Stimulated activated CD4-positive, alpha-beta T cell treated with anti-CD3 and anti-CD28 coated beads, Interleukin-1b, Interleukin-23, amount 100 ng/mL, for 4 hours (primary cell): ENCODE data around the gene TIMM8A.
"Not testable (repeated sequence)": the region's sequence is repeated elsewhere in the genome, so short reads cannot be mapped to it uniquely, and the experiment has no call there.

Experiments used
- DNase-seq, 2 donors: peaks; one replicate each; pipeline ENCODE4 v3.0.0-alpha.2; 2020; ENCODE audit warnings: low read depth in 2 of 2

TIMM8A gene

DNA sequence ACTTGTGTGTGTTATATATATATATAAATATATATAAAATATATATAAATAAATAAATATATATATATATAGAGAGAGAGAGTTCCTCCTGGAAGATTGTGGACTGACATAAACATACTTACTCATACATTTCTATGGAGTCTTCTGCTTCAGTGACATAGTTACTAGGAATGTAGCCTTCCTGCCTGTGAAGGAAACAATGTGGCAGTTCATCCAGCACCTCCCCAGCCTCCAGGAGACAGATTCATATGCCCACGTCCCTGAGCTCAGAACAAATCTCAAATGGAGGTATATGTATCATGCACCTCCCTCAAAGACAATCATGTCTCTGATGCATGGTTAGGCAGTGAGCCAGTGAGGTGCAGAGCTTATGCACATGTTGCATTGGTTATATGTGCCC lies 11.4 kb upstream of the TIMM8A start:
- DNase-seq: no peak

DNA sequence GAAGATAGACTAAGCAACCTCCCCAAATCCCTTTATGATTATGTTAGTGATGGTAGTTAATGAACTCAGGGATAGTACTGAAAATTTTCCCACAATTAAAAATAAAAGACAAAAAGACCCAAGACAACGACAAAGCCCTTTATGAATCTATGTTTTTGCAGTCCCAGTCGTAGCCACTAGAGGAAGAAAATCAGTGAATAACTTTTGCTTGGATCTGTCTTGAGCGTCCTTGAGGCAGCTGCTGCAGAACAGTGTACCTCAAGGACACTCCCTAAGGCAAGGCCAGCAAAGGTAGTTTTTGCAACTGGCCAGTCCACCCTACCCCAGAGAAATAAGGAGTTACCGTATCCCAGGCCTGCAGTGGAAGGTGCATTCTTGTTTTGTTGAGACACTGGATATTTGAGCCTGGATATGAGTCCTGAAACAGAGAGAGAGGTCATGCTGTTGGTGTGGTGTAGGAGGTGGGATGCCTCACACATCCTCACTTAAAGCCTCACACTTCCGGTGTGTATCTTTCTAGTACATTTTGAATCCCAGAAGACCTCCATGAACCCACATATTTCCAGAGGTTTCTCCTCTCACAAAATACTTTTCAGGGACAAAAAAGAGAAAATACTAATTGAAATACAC lies 8.7 kb upstream of the TIMM8A start:
- no peak for DNase-seq

DNA sequence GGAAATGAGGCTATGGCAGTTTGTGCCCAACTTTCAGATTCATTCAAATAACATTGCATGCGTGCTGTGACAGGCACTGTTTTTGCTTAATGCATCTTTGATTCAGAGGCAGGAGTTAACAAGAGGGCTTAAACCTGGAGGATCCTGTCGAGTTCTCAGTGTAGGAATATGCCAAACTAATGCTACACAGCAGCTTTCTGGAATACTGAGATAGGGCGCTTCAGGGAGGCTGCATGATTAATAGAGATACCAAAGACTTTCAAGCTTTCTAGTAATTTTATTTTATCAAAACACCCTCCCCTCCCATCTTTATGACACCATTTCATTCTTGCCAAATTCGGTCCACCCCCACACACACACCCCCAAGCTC lies 636 bp upstream of the TIMM8A start:
- DNase-seq: no peak

DNA sequence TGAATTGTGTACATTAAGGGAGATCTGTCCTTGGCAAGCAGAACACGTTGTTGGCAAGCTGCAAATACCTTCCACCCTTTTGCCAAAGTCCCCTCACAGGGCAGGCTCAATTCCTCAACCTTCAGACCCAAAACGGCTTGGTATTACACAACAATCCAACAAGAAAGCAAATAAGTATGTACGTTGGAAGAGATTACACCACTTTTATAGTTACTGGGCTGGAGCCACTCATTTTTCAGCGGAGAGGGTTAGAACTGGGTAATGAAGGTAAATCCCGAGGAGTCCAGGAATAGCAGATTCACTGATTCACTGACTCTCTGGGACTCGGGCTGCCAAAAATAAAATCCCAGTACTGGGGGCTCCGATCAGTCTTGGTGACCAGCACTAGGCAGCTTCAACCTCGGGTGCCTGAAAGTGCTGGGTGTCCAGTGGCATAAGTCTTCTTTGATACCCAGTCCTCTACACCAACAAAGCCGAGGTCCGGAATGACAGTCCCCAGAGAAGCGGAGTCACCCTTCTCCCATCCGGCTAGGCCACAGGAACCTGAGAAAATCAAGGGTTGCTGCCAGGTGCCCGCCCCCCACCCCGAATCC lies 587 bp downstream of the TIMM8A start:
- no peak for DNase-seq

DNA sequence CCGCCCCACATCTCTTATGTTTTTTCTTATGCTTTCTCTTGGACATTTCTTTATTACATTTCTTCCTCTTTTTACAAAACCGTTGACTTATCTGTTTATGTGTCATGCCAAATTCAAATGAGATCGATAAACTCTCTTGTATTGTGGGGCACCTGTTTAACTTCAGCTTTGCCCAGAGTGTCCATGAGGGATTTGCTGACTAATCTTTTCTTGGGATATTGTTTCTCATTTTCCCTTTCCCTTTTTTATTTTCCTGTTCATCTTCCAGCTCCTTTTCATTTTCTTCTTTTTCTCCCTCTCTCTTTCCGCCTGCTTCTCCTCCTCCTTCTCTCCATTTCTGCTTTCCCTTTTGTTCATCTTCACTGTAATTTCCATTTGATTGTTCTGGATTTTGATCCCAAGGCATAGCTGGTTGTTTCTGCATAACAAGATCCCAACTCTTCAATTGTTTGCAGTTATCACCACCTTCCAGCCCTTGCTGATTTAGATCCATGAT lies 10.7 kb downstream of the TIMM8A start:
- DNase-seq: no peak

DNA sequence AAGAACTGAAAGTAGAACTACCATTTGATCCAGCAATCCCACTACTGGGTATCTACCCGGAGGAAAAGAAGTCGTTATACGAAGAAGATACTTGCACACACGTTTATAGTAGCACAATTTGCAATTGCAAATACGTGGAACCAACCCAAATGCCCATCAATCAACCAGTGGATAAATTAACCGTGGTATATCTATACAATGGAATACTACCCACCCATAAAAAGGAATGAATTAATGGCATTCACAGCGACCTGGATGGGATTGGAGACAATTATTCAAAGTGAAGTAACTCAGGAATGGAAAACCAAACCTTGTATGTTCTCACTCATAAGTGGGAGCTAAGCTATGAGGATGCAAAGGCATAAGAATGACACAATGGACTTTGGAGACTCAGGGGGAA lies 14.2 kb downstream of the TIMM8A start:
- DNase-seq: not testable (repeated sequence)

DNA sequence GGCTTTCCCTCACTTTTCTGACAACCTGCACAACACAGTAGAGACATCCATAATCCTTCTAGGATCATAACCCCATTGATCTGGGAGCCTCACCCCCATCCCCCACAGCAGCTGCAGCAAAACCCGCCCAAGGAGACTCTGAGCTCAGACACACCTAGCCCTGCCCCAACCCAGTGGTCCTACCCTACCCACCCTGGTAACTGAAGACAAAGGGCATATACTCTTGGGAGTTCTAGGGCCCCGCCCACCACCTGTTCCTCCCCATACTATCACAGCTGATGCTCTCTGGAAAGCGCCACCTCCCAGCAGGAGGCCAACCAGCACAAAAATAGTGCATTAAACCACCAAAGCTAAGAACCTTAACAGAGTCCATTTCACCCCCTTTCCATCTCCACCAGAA lies 21.9 kb downstream of the TIMM8A start:
- DNase-seq: not testable (repeated sequence)

DNA sequence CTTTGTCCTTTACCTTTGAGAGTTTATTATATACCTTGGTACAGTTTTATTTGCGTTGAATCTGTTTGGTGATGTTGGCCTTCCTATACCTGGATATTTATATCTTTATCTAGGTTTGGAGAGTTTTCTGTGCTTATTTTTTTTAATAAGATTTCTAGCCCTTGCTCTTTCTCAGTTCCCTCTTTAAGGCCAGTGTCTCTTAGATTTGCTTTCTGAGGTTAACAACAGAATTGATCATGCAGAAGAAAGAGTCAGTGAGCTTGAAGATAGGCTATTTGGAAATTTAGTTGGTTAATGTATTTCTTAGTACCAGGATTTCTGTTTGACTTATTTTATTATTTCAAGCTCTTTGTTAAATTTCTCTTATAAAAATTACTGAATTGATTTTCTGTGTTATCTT lies 44.8 kb downstream of the TIMM8A start:
- DNase-seq: no peak
